Measurements from ENCODE around the gene KATNB1.

- TF ChIP-seq EZH2 (IDR thresholded peaks at IDR 0.05; ENCODE audit: borderline replicate concordance, insufficient read depth, low read length, poor library complexity, severe bottlenecking) (no peak), POLR2AphosphoS5 (IDR thresholded peaks at IDR 0.05) (no peak)
- TF ChIP-seq, protein P1, sequence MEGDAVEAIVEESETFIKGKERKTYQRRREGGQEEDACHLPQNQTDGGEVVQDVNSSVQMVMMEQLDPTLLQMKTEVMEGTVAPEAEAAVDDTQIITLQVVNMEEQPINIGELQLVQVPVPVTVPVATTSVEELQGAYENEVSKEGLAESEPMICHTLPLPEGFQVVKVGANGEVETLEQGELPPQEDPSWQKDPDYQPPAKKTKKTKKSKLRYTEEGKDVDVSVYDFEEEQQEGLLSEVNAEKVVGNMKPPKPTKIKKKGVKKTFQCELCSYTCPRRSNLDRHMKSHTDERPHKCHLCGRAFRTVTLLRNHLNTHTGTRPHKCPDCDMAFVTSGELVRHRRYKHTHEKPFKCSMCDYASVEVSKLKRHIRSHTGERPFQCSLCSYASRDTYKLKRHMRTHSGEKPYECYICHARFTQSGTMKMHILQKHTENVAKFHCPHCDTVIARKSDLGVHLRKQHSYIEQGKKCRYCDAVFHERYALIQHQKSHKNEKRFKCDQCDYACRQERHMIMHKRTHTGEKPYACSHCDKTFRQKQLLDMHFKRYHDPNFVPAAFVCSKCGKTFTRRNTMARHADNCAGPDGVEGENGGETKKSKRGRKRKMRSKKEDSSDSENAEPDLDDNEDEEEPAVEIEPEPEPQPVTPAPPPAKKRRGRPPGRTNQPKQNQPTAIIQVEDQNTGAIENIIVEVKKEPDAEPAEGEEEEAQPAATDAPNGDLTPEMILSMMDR (IDR thresholded peaks at IDR 0.05; ENCODE audit: poor library complexity, severe bottlenecking): no peak
Observed at GRCh38 chr16:57696240-57696639, 39.3 kb upstream of the KATNB1 start.

Measured in neural cell (in vitro differentiated cells).